IPS-11a (cell line): ENCODE results near the gene CYP1B1.

ENCODE experiments used
- H3K4me3 ChIP-seq: one replicate; pipeline ENCODE4 v1.5.1; 2013; ENCODE audit warnings: low read depth, low read length, control low read depth

CYP1B1 gene

DNA sequence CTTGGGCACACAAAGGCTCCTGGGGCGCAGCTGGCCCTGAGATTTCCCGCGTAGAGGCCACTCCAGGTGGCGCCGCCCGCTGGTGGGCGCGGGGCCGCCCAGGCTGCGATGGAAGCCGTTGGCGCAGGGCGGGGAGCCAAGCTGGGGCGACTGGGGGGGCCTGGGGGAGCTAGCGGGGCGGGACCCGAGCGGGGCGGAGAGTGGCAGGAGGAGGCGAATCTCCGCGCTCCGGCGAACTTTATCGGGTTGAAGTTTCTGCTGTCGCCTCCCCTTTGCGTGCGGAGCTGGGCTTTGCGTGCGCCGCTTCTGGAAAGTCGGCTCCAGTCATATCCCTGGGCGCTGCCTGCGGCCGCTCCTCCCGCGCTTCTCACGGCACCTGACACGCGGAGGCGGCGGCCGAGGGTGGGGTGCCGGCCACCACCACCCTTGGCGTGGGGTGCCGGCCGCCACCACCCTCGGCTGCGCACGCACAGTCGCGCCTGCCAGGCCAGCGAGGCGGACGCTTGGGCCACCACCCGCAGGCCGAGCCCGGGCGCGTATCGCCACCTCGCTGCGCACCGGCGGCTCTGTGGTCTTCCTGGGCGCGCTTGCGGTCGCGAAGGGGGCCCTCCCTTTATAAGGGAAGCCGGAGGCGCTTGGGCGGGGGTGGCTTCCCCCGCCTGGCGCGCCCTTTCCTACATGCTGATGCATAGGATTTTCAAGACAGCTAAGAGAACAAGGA is 919 bp upstream of the CYP1B1 start:
- peak overlapping the region; percentile 29 for H3K4me3 ChIP-seq

GRCh38 chr2:38076152-38076709 is 280 bp upstream of the CYP1B1 start:
- peak overlapping the region; percentile 29 for H3K4me3 ChIP-seq

DNA sequence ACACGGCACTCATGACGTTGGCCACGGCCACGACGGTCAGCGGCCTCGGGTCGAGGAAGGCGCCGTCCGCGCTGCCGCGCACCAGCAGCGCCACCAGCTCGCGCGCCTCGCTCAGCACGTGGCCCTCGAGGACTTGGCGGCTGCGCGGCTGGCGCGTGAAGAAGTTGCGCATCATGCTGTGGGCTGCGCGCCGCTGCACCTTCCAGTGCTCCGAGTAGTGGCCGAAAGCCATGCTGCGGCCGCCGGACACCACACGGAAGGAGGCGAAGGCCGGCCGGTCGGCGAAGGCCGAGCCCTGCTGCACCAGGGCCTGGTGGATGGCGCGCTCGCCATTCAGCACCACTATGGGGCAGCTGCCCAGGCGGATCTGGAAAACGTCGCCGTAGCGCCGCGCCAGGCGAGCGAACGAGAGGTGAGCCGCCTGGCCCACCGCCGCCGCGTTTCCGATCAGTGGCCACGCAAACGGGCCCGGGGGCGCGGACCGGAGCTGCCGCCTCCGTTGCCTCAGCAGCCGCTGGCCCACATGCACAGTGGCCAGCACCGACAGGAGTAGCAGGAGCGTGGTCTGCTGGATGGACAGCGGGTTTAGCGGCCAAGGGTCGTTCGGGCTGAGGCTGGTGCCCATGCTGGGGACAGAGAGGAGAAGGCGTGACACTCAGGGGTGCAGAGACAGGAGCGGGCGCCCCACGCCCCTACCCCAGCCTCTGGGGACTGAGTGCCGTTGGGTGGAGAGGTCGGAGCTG is 1.0 kb downstream of the CYP1B1 start:
- H3K4me3 ChIP-seq, result peak overlapping the region; percentile 29

GRCh38 chr2:38074058-38074763 is 1.7 kb downstream of the CYP1B1 start:
- peak overlapping the region; percentile 27 for H3K4me3 ChIP-seq

GRCh38 chr2:38073211-38074057 is 2.5 kb downstream of the CYP1B1 start:
- peak overlapping the region; percentile 14 for H3K4me3 ChIP-seq

DNA sequence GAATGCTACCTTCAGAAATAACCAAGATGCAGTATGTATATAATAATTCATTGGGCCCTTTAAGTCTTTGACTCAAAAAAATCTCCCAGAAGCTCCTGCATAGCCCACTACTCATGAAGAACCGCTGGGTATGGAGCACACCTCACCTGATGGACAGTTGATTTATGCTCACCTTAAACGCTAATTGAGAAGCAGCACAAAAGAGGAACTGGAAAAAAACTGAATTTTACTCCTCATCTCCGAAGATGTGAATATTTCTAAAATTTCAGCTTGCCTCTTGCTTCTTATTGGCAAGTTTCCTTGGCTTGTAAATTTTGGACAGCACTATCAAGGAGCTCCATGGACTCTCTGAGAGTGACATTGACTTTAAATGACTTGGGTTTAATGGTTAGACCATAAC is 5.5 kb downstream of the CYP1B1 start:
- no peak overlapping the region for H3K4me3 ChIP-seq

GRCh38 chr2:38068234-38068633 is 7.7 kb downstream of the CYP1B1 start:
- H3K4me3 ChIP-seq, result no peak overlapping the region

DNA sequence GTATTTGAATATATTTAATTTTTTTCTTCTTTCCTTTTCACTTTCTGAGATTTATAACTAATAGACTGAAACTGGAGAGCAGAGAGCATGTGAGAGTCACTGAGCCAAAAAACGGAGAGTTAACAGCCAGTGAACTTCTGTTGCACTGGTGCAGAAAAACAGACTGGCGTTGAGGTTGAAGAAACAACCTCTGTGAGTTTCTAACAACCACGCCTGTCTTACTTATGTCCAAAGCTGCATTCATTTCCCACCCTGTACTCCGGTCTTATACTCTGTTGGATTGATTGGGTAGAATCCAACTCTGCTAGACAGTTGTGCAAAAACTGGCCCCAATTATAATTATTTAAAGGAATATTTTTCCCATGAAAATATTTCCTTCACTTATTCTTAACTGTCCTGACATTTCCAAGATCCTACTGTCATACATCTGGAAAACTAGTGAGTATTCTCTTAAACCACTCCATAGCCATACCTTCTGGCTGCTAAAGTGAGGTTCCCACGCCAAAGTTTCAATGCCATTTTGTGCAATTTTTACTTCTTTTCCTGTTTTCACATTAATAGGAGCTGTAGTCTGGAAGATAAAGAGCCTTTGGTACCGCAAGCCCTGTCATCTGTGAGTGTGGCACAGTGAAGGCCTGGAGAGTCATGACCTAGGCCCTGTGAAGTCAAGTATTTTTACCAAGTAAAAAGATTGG is 9.4 kb downstream of the CYP1B1 start:
- H3K4me3 ChIP-seq, result no peak overlapping the region

GRCh38 chr2:38065502-38066135 is 10.3 kb downstream of the CYP1B1 start:
- H3K4me3 ChIP-seq, result no peak overlapping the region

DNA sequence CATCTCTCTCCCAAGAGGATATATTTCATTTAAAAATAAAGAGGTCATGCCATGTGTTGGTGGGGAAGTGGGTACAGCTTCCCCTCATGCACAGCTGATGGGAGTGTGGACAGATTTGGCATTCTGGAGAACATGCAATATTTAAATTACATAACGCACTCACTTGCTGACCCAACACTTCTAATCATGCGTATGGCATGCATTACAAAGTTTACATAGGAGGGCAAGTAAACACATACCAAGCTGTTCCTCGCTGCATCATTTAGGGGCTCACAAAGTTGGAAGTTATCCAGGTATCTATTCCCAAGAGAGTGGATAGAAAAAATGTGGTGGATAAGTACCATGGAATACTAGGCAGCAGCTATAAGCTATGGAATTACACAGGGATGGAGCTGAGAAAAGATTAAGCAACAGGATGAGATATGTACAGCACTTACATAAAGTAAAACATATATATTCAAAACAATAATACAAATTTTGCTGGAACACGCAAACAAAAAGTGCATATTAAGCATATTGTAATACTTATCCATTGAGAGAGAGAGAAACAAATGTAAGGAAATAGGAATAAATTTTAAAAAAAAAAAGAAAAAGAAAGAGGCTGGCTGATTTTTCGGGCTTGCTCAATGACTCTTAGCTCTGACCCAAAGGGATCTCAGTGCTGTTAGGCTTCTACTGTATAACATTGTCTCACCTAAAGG is 11.0 kb downstream of the CYP1B1 start:
- no peak overlapping the region for H3K4me3 ChIP-seq

GRCh38 chr2:38060236-38061018 is 15.5 kb downstream of the CYP1B1 start:
- H3K4me3 ChIP-seq, result no peak overlapping the region

- H3K4me3 ChIP-seq, result no peak overlapping the region
These were observed 18.1 kb downstream of the CYP1B1 start for GRCh38 chr2:38057651-38058410.

DNA sequence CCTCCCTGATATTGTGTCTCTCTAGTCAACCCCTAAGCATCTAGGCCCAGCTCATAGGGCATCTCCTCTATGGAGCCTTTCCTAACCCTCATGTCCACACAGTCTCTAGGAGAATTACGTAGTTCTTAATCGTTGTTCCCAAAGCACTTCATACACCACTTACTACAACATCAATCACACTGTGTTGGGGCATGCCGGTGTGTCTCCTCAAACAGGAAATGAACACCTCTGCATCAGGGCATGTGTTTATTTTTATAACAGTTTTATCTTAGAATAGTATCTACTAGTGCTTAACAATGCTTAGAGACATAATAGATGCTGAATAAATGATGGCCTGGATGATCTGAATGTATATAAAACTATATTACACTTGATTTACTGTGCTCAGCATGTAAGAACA is 19.7 kb downstream of the CYP1B1 start:
- no peak overlapping the region for H3K4me3 ChIP-seq

- no peak overlapping the region for H3K4me3 ChIP-seq
These were observed 30.1 kb downstream of the CYP1B1 start for GRCh38 chr2:38045811-38046210.

DNA sequence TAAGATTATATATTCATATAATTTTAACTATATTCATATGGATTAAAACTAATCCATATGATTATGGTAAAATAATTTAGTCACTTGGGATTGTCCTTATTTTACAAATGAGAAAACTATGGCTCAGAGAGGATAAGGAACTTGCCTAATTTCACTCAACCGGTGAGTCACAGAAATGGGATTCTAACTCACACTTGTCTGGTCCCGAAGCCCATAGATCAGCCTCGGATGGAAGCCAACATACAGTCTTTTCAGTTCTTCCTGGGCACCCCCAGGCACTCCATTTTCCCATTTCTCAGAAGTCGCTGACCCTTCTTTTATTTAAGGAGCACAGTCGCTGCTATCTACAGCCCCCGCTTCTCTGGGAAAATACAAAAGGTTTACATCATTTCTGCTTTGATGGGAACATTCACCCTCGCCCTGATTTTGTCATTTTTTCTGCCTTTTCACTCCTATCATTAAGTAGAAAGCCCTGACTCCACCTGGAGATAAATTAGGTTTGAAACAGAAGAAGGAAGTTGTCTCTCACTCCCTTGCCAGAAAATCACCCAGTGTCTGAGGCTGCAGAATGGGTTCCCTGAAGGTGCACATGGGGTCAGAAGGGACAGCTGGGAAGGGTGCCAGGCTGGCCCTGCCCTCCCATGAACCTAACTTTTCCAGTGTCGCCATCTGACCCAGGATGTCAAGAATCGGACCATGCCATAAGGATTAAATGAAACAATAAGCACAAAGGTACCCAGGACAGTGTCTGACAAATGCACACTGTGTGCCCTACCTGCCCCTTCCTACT is 36.6 kb downstream of the CYP1B1 start:
- H3K4me3 ChIP-seq, result no peak overlapping the region

- H3K4me3 ChIP-seq, result no peak overlapping the region
These were observed 37.3 kb downstream of the CYP1B1 start for GRCh38 chr2:38038682-38039081.
